GM18520 (cell line): Measurements from ENCODE around the gene ATXN1.
A peak's percentile ranks its signal among the peaks of the same experiment; 100 is the strongest.
"Not testable (repeated sequence)": the region's sequence is repeated elsewhere in the genome, so short reads cannot be mapped to it uniquely, and the experiment has no call there.

Experiments
- ATAC-seq: cut with Tn5 transposase; IDR thresholded peaks from one replicate; pipeline ENCODE4 v1.9.1; 2021; ENCODE audit not compliant: unreplicated experiment

The ATXN1 gene

DNA sequence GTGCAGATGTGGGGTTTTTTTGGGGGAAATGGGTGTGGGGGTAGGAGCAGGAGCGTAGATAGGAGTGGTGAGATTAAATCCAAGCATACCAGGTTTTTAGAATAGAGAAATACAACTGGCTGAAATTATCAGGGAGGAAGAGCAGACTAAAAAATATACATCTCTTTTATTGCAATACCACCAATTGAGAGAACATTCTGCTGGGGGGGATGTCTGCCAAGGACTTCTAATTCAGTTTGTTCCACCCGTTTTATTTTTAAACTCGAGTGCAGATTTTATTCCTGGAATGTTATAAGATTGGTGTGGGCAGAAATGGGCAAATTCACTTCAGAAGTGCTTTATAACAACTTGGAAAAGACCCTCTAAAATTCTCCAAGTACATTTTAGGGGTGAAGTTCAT is 330.2 kb downstream of the ATXN1 start:
- ATAC-seq = no peak

DNA sequence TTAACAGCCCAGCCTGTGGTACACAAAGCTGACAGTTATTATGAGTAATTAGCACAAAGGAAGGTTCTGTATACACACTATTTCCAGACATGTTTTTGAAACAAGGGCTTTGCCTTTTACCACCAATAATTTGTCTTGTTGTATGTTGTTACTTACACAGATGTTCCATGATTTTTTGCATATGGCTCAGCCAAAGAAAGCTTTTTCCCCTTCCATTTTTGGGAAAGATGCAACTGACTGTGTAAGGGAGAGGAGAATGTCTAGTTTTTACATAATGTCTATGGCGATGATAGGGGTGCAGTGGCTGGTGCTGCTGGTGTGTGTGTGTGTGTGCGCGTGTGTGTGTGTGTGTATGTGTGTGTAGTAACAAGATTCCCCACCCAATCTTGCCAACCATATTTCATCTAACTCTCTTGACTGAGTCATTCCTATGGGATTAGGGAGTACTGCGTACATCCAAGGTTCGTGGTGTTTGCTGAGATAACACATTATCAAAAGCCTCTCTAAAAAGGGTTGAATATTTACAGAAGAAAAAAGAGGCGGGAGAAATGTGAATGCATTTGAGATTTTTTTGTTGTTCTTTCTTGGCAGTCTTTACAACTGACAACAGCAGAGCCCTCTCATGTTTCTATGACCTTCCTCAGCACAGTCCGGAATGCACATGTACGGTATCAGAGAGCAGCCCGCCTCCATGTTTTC is 330.7 kb downstream of the ATXN1 start:
- no peak for ATAC-seq

DNA sequence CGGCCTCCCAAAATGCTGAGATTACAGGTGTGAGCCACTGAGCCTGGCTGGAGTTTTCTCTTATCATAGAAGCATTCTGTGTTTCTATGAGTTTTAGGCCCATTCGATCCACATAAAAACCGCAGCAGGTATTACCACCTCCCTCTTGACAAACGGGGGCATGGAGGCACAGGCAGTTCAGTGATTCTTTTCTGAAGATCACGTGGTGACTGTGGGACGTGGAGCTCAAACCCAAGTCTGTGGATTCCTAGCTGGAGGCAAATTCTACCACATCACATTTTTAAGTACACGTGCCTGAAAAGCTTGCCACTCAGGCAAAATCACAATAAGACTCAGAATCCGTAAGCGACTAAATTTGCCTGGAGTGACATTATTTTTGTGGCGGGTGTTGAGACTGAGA is 331.6 kb downstream of the ATXN1 start:
- no peak for ATAC-seq

DNA sequence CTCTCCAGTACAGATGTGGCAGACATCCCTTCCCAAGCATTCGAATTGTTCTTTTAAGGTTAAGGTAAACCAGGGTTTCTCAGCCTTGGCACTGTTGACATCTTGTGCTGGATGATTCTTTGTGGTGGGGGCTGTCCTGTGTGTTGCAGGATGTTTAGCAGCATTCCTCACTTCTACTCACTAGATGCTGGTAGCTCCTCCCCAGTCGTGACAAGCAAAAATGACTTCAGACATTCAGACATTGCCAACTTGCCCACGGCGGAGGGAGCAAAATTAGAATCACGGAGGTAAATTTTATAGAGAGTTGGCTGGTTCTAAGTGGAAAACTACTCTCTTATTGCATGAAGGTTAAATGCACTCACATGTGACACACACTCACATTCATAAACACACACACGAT is 334.1 kb downstream of the ATXN1 start:
- ATAC-seq = no peak

DNA sequence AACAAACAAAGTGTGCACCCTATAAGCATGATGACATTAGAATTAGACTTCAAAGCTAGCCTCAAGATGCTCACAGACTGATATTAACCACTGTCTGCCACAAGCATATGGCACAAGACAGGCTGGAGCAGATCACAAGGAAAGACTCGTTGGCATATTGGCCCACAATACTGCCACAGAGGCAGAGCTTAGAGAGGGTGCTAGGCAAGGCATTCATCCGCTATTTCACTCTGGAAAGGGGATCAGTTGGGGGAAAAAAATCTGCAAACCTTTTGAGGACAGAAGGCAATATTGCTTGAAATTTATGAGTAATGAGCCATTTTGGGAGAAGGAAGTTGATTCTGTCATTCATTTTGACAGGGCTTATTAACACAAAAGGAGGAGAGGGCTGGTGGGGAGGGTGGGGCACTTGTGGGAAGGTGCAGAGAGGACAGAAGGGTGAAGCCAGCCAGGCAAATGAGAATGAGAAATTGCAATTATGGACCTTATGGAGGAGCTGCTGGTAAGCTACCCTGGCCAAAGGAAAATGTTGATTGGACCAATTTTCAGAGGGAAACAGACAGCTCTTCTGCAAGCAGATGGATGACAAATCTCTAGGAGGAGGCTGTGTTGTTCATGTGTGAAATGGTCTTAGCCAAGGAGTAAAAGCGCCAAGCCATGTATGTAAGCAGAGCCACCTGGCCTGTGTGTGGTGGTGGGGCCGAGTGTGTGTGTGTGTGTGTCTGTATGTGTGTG is 335.2 kb downstream of the ATXN1 start:
- ATAC-seq = no peak

DNA sequence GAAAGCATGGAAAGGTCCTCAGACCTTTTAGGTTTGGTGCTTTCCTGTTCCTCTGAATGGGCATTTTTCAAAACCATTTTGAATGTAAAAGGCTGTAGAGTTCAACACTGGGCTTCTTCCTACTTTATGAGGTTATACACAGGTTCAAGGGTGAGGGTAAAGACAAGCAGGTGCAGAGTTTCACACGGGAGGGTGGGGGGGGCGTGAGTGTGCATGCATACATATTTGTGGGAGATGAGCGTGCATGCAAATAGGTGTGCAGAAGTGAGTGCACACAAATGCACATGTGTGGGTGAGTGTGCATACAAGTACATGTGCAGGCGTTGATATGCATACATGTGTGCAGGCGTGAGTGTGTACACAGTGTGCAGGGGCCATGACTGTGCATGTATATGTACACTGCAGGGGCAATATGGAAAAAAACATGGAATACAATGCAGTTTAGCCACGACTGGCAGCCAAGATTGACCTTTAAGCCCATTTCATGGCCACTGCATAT is 339.7 kb downstream of the ATXN1 start:
- ATAC-seq = no peak

DNA sequence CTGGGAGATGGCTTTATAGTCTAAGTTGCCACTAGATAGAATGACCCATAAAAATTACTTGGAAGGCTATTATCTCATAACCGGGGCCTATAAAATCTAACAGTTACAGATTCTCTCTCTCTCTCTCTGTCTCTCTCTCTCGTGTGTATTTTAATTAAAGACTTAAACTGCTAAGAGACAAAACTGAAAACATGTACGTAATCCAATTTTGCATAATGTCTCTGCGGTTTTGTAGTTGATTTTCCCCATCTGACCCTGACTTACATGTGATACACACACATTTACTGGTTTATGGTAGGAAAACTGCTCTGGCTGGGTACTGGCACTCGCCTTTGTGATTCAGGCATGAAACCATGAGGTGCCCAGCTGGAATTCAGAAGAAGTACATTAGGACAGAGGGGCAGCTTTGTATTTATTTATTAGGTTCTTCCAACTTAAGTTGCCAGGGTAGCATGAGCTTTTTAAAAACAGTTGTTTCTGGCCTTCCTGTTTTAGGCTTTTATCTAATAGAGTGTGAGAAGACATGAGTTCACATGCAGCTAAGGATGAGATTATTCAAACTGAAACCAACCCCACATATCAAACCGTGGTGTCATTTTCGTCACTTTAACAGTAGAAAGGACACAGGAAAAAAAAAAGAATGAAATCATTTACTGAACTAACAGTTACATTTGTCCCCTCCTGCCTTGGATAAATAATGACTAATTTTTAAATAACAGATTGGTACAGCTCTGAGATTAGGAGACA is 340.4 kb downstream of the ATXN1 start:
- peak; percentile 36 for ATAC-seq

DNA sequence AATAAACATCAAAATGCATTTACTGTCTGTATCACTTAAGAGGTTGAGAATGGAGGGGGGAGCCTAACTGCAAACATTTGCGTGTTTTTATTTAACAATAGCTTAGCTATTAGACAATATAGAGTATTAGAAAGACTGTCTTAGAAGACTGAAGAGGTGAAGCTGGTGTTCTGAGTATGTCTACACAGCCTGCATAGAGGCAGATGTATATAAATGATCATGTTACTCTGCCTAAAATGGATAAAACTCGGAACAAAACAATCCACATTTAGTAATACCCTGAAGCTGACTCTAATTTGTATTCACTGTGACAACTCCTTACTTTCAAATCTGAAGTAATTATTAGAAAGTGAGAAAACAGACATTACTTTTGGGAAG is 340.9 kb downstream of the ATXN1 start:
- peak; percentile 5 for ATAC-seq

DNA sequence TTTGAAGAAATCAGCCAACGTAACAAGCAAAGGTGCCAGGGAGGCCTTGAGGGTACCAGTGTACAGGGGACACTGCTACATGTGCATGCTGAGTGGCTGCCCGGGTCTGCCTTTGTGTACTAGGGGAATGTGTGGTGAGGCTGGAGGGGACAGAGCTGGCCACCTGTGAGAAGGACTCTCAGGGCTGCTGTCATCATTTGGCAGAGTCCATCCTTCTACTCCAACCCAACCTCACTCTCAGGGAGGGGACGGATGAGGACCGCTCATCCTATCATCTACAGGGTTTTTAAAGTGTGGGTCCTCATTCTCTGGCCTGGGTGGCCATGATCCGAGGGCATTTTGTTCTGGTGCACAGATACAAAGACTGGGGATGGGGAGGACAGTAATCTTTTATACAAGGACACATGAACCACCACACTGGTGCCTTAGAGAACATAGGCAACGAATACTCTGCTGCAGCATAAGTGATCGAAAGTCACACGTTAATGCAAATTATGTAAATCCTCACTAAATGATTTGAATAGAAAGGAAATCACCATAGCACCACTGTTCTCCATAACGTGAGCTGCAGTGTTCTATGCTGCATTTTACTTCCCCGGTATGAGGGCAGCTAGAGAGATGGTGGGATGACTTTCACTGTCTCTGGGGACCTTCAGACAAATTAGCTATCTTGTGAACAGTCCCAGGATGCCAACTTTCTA is 341.5 kb downstream of the ATXN1 start:
- peak; percentile 57 for ATAC-seq

DNA sequence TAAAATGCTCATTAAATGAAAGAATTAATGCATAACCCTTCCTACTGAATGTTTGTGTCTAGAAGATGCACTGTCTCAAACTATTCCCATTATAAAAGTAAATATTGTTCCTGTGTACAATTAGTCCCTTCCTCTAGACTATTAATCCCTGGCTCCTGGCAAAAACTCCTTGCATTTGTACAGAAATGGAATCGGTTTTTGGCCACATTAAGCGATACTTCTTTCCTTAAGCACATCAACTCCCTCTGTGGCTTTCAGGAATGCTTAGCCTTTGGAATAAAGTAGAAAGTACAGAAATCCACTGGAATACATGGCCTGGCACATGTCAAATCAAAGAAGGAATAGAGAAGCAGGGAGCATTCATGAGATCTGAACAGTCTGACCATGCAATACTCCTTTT is 343.1 kb downstream of the ATXN1 start:
- no peak for ATAC-seq

DNA sequence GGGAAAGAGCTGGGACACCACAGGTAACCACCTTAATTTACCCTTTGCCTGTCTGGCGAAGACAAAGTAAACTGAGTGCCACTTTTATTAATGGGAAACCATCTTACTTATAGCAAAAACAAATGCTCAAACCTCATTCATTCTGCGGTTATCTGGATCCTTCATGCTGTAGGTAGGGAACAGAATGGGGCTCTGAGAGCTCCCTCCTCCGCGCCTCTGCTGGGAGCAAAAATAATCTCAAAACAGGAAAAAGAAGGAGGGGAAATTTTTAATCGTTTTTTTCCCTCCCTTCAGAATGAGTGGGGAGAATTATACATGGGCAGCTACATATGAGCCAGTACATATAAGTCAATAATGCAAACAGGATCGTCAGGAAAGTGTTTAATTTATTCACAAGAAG is 345.6 kb downstream of the ATXN1 start:
- no peak for ATAC-seq

DNA sequence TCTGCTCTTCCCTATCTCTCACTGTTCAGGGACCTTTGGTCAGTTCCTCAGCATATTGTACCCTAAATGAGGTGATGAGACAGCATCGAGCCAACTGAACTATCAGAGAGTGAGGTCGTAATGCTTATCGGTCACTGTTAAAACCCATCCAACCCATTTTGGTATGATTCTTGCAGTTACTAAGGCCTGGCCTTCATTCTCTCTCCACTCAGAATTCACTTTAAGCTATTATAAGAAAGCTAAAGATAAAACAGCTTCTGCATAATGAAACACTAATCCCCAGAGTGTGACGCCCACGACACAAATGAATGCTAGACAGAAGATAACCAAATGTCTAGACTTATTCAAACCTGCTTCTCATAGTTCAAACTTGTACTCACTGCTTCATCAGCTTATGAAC is 347.1 kb downstream of the ATXN1 start:
- ATAC-seq = peak; percentile 30

DNA sequence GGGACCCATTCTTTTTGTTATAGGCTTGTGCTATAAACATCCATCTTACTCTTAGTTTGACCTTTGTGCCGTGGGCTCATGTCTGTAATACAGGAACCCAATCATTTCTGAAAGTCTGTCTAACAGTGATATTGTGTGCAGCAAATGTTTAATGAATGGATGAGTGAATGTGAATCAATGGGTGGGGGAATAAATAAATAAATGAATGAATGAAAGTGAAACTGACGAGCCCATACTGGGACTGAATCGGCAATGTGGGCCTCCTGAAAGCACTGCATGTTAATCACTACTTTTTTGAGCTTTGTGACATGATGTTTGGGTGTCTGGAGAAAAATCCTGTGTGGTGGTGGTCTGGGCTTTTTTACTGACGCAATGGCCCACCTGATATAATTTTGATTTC is 347.9 kb downstream of the ATXN1 start:
- ATAC-seq = no peak

DNA sequence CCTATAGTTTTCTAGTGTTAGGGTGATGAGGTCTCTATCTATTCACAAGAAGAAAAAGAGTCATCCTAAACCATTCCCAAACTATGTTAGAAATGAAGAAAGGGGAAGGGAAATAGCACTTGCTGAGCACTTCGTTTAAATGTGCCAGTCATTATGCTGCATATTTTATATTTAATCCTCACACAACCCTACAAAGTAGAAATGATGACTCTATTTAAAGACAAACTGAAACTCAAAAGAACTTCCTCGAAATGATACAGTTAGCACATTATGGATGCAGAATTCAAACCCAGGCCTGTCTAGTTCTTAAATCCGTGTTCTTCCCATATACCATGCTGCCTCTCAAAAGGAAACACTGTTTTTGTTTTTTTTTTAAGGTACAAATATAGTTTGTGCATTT is 348.3 kb downstream of the ATXN1 start:
- no peak for ATAC-seq

DNA sequence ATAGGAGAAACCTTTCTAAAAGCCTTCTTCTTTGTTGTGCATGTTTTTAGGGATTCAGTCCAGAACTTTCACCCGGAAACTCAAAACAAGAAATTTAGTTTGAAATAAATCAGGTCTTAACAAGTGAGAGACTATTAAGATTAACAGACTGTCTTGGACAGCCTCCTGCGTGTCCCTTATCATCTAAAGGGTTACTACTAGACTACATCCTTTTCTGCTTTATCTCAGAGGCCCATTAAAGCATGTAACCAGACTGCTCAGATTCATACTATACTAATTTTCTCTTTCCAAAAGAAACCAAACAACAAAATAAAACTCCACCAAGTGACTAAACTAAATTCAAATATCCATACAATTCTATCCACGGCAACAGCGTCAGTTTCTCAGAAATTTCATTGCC is 349.1 kb downstream of the ATXN1 start:
- no peak for ATAC-seq

DNA sequence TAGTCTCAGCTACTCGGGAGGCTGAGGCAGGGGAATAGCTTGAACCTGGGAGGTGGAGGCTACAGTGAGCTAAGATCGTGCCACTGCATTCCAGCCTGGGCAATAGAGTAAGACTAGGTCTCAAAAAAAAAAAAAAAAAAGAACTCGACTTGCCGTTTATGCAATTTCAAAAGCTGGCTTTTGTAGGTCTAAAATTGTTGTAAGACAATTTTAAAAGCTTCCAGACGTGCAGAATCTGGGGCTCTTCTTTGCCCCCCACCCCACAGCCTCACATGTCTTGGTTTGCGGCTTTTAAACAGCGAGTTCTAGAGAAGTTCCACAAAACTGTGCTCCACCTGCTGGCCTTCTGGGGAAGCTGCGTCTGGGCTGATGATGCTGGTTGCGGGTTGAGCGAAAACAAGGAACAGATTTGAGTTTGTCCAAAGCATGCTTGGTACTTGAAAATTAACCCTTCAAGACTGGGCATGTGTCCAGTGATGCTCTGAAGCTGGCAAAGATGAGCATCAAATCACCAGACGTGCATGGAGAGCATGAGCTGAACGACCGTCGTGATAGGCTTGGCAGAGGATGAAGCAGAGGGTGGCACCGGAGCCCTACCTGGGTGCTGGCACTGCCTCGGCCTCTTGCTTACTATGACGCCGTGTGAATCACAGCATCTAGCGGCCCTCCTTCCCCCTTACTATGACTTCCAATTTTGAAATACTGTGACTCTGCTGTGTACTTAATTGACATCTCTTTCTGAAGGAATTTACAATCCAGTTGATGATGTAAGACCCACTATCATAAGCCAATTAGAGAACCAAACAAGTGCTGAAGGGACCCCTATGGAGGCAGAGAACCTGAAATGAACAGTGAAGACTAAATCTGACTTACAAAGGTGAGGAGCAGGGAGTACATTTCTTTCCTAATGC is 351.5 kb downstream of the ATXN1 start:
- no peak for ATAC-seq

DNA sequence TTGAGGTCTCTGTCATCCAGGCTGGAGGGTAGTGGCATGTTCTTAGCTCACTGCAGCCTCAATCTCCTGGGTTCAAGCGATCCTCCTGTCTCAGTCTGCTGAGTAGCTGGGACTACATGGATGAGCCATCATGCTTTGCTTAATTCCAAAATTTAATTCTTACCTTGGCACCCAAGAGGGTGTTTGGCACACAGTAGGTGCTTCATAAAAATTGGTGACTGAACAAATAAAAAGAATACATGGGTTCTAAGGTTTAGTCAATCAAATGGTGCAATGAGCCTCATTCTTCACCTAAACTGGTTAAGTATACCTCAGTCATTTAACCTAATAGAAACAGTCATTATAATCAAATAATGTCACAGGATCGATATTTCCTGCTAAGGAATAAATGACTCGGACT is 352.5 kb downstream of the ATXN1 start:
- ATAC-seq = no peak

DNA sequence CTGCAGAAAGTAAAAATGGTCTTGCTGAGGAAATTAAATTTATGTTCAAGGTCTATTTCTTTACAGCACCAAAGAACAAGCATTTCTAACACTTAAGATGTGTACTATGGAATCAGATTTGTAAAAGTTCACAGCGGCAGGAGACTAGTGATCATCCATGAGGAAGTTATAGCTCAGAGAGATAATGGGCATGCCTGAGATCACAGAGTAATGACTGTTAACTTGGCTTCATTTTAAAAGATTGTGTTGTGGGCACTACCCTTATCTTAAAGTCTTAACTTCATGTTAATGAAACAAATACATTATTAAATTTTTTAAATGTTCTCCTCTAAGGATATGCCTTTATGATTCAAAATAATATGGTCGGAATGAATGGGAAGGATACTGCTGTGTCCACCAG is 354.3 kb downstream of the ATXN1 start:
- ATAC-seq = no peak

DNA sequence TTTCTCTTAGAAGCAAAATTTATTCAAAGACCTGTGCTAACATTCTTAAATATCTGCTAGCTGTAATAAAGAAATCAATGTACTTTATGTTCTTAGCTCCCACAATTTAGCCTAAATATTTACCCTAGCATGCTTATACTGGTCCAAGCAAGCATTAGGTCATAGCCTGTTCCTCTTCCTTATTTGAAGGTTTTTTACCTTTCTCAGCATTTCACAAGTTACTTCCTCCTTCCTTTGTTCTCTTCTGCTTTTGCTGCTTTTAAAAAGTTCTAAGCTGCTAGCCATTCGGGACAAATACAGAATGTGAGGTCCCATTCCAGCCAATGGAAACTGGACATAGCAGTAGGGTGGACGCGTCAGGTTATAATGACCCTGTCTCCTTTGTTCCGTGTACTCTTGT is 354.7 kb downstream of the ATXN1 start:
- ATAC-seq = not testable (repeated sequence)

DNA sequence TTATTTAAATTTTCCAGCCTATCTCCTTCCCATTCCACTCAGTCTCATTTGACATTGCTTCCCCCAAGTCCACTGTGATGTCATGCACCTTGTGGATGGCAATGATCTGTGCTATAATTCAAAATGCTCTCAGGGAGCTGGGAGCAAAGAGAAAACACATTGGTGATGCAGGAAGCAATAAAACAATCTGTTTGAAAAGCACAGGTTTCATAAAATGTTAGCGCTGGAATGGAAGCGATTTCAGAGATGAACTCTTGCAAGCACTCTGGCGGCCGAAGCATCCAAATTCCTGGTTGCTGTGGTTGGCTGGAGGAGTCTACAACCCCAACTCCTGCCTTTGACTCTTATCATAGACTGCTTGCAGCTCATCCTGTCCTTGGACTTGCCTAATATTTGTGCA is 355.9 kb downstream of the ATXN1 start:
- no peak for ATAC-seq
